ENCODE data around the gene TTC3. TPM values are rescaled to one million over a fixed set of nuclear protein-coding genes. Genes with fewer than 3 reads are reported as not detected.

Gene TTC3
- total and polyA plus RNA-seq, 4 experiments from 2014 or later, result 36.4 to 171 (median 136) TPM

GRCh38 chr21:37149411-37149810, 76.4 kb downstream of the TTC3 start:
- H3K27me3 ChIP-seq (ENCODE audit: insufficient read depth, low read length), result no peaks in the 10 kb centered on the region
- H3K36me3 ChIP-seq (ENCODE audit: insufficient read depth, low read length), result peaks cover 29% of the 10 kb centered on the region
- intact Hi-C loops (cut with micrococcal nuclease), result no loop called here
- DNase-seq, result no peak
- CTCF ChIA-PET (ENCODE audit: partially characterized antibody), result no interaction called here
- Mint-ChIP-seq H3K4me3 (no peak overlapping the region), H3K4me1 (no peaks in the 10 kb centered on the region), H3K9me3 (no peaks in the 10 kb centered on the region), H3K27me3 (no peaks in the 10 kb centered on the region), H3K27ac (peak overlapping the region in 1 of 7 donors; percentile 27), H3K36me3 (peaks cover 61 to 81% of the 10 kb centered on the region in 2 donors)
- no peak overlapping the region for H3K4me3 ChIP-seq (ENCODE audit: low read length in 2 of 2)
- POLR2A ChIA-PET (ENCODE audit: partially characterized antibody), result no interaction called here
- H3K4me1 ChIP-seq (ENCODE audit: insufficient read depth, low read length), result no peaks in the 10 kb centered on the region
- no peak overlapping the region for H3K27ac ChIP-seq (ENCODE audit: low read depth, low read length)
- no peaks in the 10 kb centered on the region for H3K9me3 ChIP-seq (ENCODE audit: control insufficient read depth in 1 of 2, low read length in 2 of 2)

GRCh38 chr21:37153196-37153934, 80.3 kb downstream of the TTC3 start:
- POLR2A ChIA-PET (ENCODE audit: partially characterized antibody), result no interaction called here
- Histone ChIP-seq H3K36me3 (ENCODE audit: insufficient read depth, low read length) (peaks cover 22% of the 10 kb centered on the region), H3K4me1 (ENCODE audit: insufficient read depth, low read length) (no peaks in the 10 kb centered on the region), H3K4me3 (ENCODE audit: low read length in 2 of 2) (no peak overlapping the region), H3K27ac (ENCODE audit: low read depth, low read length) (no peak overlapping the region), H3K9me3 (ENCODE audit: control insufficient read depth in 1 of 2, low read length in 2 of 2) (no peaks in the 10 kb centered on the region), H3K27me3 (ENCODE audit: insufficient read depth, low read length) (no peaks in the 10 kb centered on the region)
- CTCF ChIA-PET (ENCODE audit: partially characterized antibody), result no interaction called here
- no peak for DNase-seq
- no peaks in the 10 kb centered on the region for H3K4me1 Mint-ChIP-seq
- intact Hi-C loops (cut with micrococcal nuclease), result no loop called here
- H3K27ac Mint-ChIP-seq, result peak overlapping the region in 1 of 7 donors; percentile 46
- no peaks in the 10 kb centered on the region for H3K27me3 Mint-ChIP-seq
- H3K4me3 Mint-ChIP-seq, result no peak overlapping the region
- H3K36me3 Mint-ChIP-seq, result peaks cover 58 to 72% of the 10 kb centered on the region in 2 donors
- H3K9me3 Mint-ChIP-seq, result no peaks in the 10 kb centered on the region

GRCh38 chr21:37153935-37154350, 80.9 kb downstream of the TTC3 start:
- Histone ChIP-seq H3K9me3 (ENCODE audit: control insufficient read depth in 1 of 2, low read length in 2 of 2) (no peaks in the 10 kb centered on the region), H3K27ac (ENCODE audit: low read depth, low read length) (no peak overlapping the region), H3K4me1 (ENCODE audit: insufficient read depth, low read length) (no peaks in the 10 kb centered on the region), H3K27me3 (ENCODE audit: insufficient read depth, low read length) (no peaks in the 10 kb centered on the region), H3K4me3 (ENCODE audit: low read length in 2 of 2) (no peak overlapping the region), H3K36me3 (ENCODE audit: insufficient read depth, low read length) (peaks cover 25% of the 10 kb centered on the region)
- Mint-ChIP-seq H3K4me1 (peaks cover 0 to under 1% (median 0%) of the 10 kb centered on the region in 4 donors), H3K4me3 (no peak overlapping the region), H3K36me3 (peaks cover 64 to 74% of the 10 kb centered on the region in 2 donors), H3K27me3 (no peaks in the 10 kb centered on the region), H3K9me3 (no peaks in the 10 kb centered on the region), H3K27ac (peak overlapping the region in 2 of 7 donors; percentile 46 to 50)
- ChIA-PET CTCF (ENCODE audit: partially characterized antibody) (no interaction called here), POLR2A (ENCODE audit: partially characterized antibody) (no interaction called here)
- intact Hi-C loops (cut with micrococcal nuclease), result no loop called here
- no peak for DNase-seq

GRCh38 chr21:37155186-37155585, 82.1 kb downstream of the TTC3 start:
- ChIA-PET CTCF (ENCODE audit: partially characterized antibody) (no interaction called here), POLR2A (ENCODE audit: partially characterized antibody) (no interaction called here)
- Histone ChIP-seq H3K27me3 (ENCODE audit: insufficient read depth, low read length) (no peaks in the 10 kb centered on the region), H3K4me1 (ENCODE audit: insufficient read depth, low read length) (no peaks in the 10 kb centered on the region), H3K4me3 (ENCODE audit: low read length in 2 of 2) (no peak overlapping the region), H3K9me3 (ENCODE audit: control insufficient read depth in 1 of 2, low read length in 2 of 2) (no peaks in the 10 kb centered on the region), H3K36me3 (ENCODE audit: insufficient read depth, low read length) (peaks cover 30% of the 10 kb centered on the region), H3K27ac (ENCODE audit: low read depth, low read length) (no peak overlapping the region)
- Mint-ChIP-seq H3K27me3 (no peaks in the 10 kb centered on the region), H3K9me3 (peaks cover 0 to 2% (median 0%) of the 10 kb centered on the region in 8 donors), H3K36me3 (peaks cover 63 to 75% of the 10 kb centered on the region in 2 donors), H3K4me3 (no peak overlapping the region), H3K4me1 (peaks cover 0 to 5% (median 0%) of the 10 kb centered on the region in 4 donors), H3K27ac (no peak overlapping the region)
- intact Hi-C loops (cut with micrococcal nuclease), result no loop called here
- DNase-seq, result no peak

GRCh38 chr21:37157938-37158337, 84.9 kb downstream of the TTC3 start:
- Mint-ChIP-seq H3K27ac (no peak overlapping the region), H3K36me3 (peaks cover 53 to 76% of the 10 kb centered on the region in 2 donors), H3K4me1 (peaks cover 0 to 5% (median 0%) of the 10 kb centered on the region in 4 donors), H3K4me3 (no peak overlapping the region), H3K9me3 (peaks cover 0 to 2% (median 0%) of the 10 kb centered on the region in 8 donors), H3K27me3 (no peaks in the 10 kb centered on the region)
- H3K9me3 ChIP-seq (ENCODE audit: control insufficient read depth in 1 of 2, low read length in 2 of 2), result no peaks in the 10 kb centered on the region
- intact Hi-C loops (cut with micrococcal nuclease), result no loop called here
- H3K27ac ChIP-seq (ENCODE audit: low read depth, low read length), result no peak overlapping the region
- DNase-seq, result no peak
- ChIA-PET CTCF (ENCODE audit: partially characterized antibody) (interaction anchor here (1.4 kb wide), 1 partner anchor 306 kb away, joined by 3 read pairs; no protein-coding TSS in a partner anchor), POLR2A (ENCODE audit: partially characterized antibody) (no interaction called here)
- peaks cover 33% of the 10 kb centered on the region for H3K36me3 ChIP-seq (ENCODE audit: insufficient read depth, low read length)
- no peak overlapping the region for H3K4me3 ChIP-seq (ENCODE audit: low read length in 2 of 2)
- no peaks in the 10 kb centered on the region for H3K27me3 ChIP-seq (ENCODE audit: insufficient read depth, low read length)
- H3K4me1 ChIP-seq (ENCODE audit: insufficient read depth, low read length), result no peaks in the 10 kb centered on the region

- no peaks in the 10 kb centered on the region for H3K27me3 Mint-ChIP-seq
- CTCF ChIA-PET (ENCODE audit: partially characterized antibody), result no interaction called here
- H3K9me3 ChIP-seq (ENCODE audit: control insufficient read depth in 1 of 2, low read length in 2 of 2), result no peaks in the 10 kb centered on the region
- DNase-seq, result no peak
- H3K27ac Mint-ChIP-seq, result peak overlapping the region in 5 of 7 donors; percentile 3 to 77 (median 43)
- peaks cover 27% of the 10 kb centered on the region for H3K36me3 ChIP-seq (ENCODE audit: insufficient read depth, low read length)
- H3K4me3 Mint-ChIP-seq, result no peak overlapping the region
- no peaks in the 10 kb centered on the region for H3K27me3 ChIP-seq (ENCODE audit: insufficient read depth, low read length)
- H3K4me1 Mint-ChIP-seq, result peaks cover 0 to 5% (median 0%) of the 10 kb centered on the region in 4 donors
- no peaks in the 10 kb centered on the region for H3K4me1 ChIP-seq (ENCODE audit: insufficient read depth, low read length)
- peaks cover 0 to 2% (median 0%) of the 10 kb centered on the region in 8 donors for H3K9me3 Mint-ChIP-seq
- no peak overlapping the region for H3K4me3 ChIP-seq (ENCODE audit: low read length in 2 of 2)
- H3K36me3 Mint-ChIP-seq, result peaks cover 46 to 76% of the 10 kb centered on the region in 2 donors
- POLR2A ChIA-PET (ENCODE audit: partially characterized antibody), result no interaction called here
- no peak overlapping the region for H3K27ac ChIP-seq (ENCODE audit: low read depth, low read length)
- intact Hi-C loops (cut with micrococcal nuclease), result no loop called here
Measured at GRCh38 chr21:37159053-37159776, 86.2 kb downstream of the TTC3 start.

- DNase-seq, result no peak
- peaks cover 0 to 5% (median 0%) of the 10 kb centered on the region in 4 donors for H3K4me1 Mint-ChIP-seq
- no peaks in the 10 kb centered on the region for H3K27me3 Mint-ChIP-seq
- peaks cover 25% of the 10 kb centered on the region for H3K36me3 ChIP-seq (ENCODE audit: insufficient read depth, low read length)
- H3K4me3 Mint-ChIP-seq, result no peak overlapping the region
- ChIA-PET POLR2A (ENCODE audit: partially characterized antibody) (no interaction called here), CTCF (ENCODE audit: partially characterized antibody) (no interaction called here)
- H3K9me3 ChIP-seq (ENCODE audit: control insufficient read depth in 1 of 2, low read length in 2 of 2), result no peaks in the 10 kb centered on the region
- no peak overlapping the region for H3K27ac Mint-ChIP-seq
- H3K36me3 Mint-ChIP-seq, result peaks cover 44 to 77% of the 10 kb centered on the region in 2 donors
- H3K27ac ChIP-seq (ENCODE audit: low read depth, low read length), result no peak overlapping the region
- H3K4me1 ChIP-seq (ENCODE audit: insufficient read depth, low read length), result no peaks in the 10 kb centered on the region
- no peaks in the 10 kb centered on the region for H3K27me3 ChIP-seq (ENCODE audit: insufficient read depth, low read length)
- H3K9me3 Mint-ChIP-seq, result peaks cover 0 to 4% (median 0%) of the 10 kb centered on the region in 8 donors
- intact Hi-C loops (cut with micrococcal nuclease), result no loop called here
- H3K4me3 ChIP-seq (ENCODE audit: low read length in 2 of 2), result no peak overlapping the region
Measured at GRCh38 chr21:37159949-37160348, 86.9 kb downstream of the TTC3 start.
